ENCODE data around the gene PTTG2. TPM values are rescaled to one million over a fixed set of nuclear protein-coding genes. Genes with fewer than 3 reads are reported as not detected.

The PTTG2 gene
- total RNA-seq, 1 experiment from 2014 or later = 0.35 TPM

DNA sequence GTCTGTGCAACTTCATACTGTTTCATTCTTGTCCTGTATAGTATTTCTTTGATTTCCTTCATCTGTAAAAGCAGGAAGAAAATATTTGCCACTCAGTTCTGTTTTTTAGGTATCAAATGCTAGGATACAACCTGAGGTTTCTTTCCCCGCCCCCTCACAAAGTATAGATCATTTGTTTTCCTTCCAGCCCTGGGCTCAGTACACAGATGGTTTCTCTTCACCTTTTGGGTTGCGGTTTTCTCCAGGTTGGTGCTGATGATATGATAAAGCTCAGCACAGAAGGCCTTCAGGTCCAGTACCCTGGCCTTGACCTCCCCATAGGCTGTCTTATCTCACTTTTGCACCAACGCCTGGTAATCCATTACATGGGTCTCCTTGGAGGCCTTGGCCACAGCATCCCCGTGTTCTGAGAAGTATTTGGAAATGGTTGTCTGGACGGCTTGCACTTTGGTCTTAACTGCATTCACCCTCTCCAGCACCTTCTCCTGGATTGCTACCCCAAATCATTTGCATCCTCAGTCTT, 35.2 kb downstream of the PTTG2 start:
- CTCF ChIA-PET = no interaction called here
- Mint-ChIP-seq H3K36me3 (peaks cover 5% of the 10 kb centered on the region; the same call in 1 of the 2 replicates), H3K27me3 (ENCODE audit: low read depth) (no peaks in the 10 kb centered on the region), H3K9me3 (no peaks in the 10 kb centered on the region), H3K4me1 (peaks cover 65% of the 10 kb centered on the region), H3K4me3 (no peak overlapping the region), H3K27ac (no peak overlapping the region)
- TF ChIP-seq MYBL2 (CRISPR knock-in tag; IDR thresholded peaks at IDR 0.05) (no peak), HMGA2 (CRISPR knock-in tag; IDR thresholded peaks at IDR 0.05) (no peak), JUN (CRISPR knock-in tag; IDR thresholded peaks at IDR 0.05) (no peak), FOXJ3 (CRISPR knock-in tag; IDR thresholded peaks at IDR 0.05; ENCODE audit: borderline replicate concordance) (no peak), ZNF263 (CRISPR knock-in tag; IDR thresholded peaks at IDR 0.05; ENCODE audit: low read depth) (no peak), NFATC4 (CRISPR knock-in tag; IDR thresholded peaks at IDR 0.05) (no peak)
- TF ChIP-seq, protein P1, sequence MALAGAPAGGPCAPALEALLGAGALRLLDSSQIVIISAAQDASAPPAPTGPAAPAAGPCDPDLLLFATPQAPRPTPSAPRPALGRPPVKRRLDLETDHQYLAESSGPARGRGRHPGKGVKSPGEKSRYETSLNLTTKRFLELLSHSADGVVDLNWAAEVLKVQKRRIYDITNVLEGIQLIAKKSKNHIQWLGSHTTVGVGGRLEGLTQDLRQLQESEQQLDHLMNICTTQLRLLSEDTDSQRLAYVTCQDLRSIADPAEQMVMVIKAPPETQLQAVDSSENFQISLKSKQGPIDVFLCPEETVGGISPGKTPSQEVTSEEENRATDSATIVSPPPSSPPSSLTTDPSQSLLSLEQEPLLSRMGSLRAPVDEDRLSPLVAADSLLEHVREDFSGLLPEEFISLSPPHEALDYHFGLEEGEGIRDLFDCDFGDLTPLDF (CRISPR knock-in tag; IDR thresholded peaks at IDR 0.05) = no peak
- TF ChIP-seq, protein P2, sequence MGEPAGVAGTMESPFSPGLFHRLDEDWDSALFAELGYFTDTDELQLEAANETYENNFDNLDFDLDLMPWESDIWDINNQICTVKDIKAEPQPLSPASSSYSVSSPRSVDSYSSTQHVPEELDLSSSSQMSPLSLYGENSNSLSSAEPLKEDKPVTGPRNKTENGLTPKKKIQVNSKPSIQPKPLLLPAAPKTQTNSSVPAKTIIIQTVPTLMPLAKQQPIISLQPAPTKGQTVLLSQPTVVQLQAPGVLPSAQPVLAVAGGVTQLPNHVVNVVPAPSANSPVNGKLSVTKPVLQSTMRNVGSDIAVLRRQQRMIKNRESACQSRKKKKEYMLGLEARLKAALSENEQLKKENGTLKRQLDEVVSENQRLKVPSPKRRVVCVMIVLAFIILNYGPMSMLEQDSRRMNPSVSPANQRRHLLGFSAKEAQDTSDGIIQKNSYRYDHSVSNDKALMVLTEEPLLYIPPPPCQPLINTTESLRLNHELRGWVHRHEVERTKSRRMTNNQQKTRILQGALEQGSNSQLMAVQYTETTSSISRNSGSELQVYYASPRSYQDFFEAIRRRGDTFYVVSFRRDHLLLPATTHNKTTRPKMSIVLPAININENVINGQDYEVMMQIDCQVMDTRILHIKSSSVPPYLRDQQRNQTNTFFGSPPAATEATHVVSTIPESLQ (CRISPR knock-in tag; IDR thresholded peaks at IDR 0.05) = no peak
- TF ChIP-seq, protein P3, sequence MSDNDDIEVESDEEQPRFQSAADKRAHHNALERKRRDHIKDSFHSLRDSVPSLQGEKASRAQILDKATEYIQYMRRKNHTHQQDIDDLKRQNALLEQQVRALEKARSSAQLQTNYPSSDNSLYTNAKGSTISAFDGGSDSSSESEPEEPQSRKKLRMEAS (CRISPR knock-in tag; IDR thresholded peaks at IDR 0.05) = no peak
- no peak for DNase-seq (ENCODE audit: low spot score)
- POLR2A ChIA-PET = interaction anchor here (0.6 kb wide), 1 partner anchor 174 kb away, joined by 3 read pairs; no protein-coding TSS in a partner anchor
- no peak for ATAC-seq

DNA sequence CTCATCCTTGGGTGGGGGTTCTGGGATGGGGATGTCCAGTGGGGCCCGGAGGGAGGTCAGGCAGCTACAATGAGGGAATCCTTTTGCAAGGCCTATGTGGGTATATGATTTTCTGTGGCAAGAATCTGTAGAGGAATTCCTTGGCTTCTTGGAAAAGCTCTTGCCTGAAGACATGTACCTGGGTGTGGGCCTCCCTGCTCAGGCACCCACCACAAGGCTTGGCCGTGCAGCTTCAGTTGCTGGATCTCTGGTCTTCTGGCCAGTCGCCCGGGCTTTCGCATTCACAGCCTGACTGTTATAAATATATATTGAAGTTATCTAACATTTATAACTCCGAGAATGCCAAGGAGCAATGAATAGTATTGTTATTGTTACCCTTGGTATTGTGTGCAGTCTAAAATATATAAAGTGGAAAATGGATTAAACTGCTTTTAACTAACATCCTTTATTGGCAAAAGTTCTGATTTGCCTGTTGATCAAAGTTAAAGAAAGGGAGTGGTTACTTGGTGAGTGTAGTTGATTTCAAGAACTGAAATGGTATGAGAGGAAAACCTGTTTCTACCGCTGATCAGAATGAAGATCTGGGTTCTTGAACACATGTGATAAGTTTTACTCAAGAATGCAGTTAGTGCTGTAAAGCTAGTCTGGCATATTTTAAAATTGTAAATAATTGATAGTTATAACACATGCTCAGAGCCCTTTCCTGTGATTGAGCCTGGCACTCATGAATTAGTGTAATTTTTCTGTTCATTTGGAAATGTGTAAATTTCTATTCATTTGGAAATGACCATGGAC, 36.0 kb downstream of the PTTG2 start:
- ChIA-PET CTCF (no interaction called here), POLR2A (interaction anchor here (0.6 kb wide), 1 partner anchor 175 kb away, joined by 3 read pairs; no protein-coding TSS in a partner anchor)
- Mint-ChIP-seq H3K27me3 (ENCODE audit: low read depth) (no peaks in the 10 kb centered on the region), H3K4me1 (peaks cover 65% of the 10 kb centered on the region), H3K4me3 (no peak overlapping the region), H3K9me3 (no peaks in the 10 kb centered on the region), H3K36me3 (peaks cover 5% of the 10 kb centered on the region; the same call in 1 of the 2 replicates), H3K27ac (0 out of 2 replicates have a peak overlapping the region, but pooled peaks have one; percentile 16)
- ATAC-seq = no peak
- TF ChIP-seq, protein P3 (CRISPR knock-in tag; IDR thresholded peaks at IDR 0.05) = no peak
- TF ChIP-seq ZNF423 (CRISPR knock-in tag; IDR thresholded peaks at IDR 0.05) = no peak
- TF ChIP-seq, protein P4, sequence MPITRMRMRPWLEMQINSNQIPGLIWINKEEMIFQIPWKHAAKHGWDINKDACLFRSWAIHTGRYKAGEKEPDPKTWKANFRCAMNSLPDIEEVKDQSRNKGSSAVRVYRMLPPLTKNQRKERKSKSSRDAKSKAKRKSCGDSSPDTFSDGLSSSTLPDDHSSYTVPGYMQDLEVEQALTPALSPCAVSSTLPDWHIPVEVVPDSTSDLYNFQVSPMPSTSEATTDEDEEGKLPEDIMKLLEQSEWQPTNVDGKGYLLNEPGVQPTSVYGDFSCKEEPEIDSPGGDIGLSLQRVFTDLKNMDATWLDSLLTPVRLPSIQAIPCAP (CRISPR knock-in tag; IDR thresholded peaks at IDR 0.05) = no peak
- no peak for TF ChIP-seq RELA (CRISPR knock-in tag; IDR thresholded peaks at IDR 0.05; ENCODE audit: borderline replicate concordance)
- TF ChIP-seq, protein P5, sequence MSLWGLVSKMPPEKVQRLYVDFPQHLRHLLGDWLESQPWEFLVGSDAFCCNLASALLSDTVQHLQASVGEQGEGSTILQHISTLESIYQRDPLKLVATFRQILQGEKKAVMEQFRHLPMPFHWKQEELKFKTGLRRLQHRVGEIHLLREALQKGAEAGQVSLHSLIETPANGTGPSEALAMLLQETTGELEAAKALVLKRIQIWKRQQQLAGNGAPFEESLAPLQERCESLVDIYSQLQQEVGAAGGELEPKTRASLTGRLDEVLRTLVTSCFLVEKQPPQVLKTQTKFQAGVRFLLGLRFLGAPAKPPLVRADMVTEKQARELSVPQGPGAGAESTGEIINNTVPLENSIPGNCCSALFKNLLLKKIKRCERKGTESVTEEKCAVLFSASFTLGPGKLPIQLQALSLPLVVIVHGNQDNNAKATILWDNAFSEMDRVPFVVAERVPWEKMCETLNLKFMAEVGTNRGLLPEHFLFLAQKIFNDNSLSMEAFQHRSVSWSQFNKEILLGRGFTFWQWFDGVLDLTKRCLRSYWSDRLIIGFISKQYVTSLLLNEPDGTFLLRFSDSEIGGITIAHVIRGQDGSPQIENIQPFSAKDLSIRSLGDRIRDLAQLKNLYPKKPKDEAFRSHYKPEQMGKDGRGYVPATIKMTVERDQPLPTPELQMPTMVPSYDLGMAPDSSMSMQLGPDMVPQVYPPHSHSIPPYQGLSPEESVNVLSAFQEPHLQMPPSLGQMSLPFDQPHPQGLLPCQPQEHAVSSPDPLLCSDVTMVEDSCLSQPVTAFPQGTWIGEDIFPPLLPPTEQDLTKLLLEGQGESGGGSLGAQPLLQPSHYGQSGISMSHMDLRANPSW (CRISPR knock-in tag; conservative IDR thresholded peaks at IDR 0.05; ENCODE audit: low read depth) = no peak
- TF ChIP-seq JAZF1 (CRISPR knock-in tag; IDR thresholded peaks at IDR 0.05) = no peak
- no peak for TF ChIP-seq SP1 (CRISPR knock-in tag; conservative IDR thresholded peaks at IDR 0.05)
- no peak for TF ChIP-seq NR1H2 (CRISPR knock-in tag; IDR thresholded peaks at IDR 0.05)
- TF ChIP-seq GABPB1 (CRISPR knock-in tag; IDR thresholded peaks at IDR 0.05) = no peak
- TF ChIP-seq, protein P6, sequence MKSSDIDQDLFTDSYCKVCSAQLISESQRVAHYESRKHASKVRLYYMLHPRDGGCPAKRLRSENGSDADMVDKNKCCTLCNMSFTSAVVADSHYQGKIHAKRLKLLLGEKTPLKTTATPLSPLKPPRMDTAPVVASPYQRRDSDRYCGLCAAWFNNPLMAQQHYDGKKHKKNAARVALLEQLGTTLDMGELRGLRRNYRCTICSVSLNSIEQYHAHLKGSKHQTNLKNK (CRISPR knock-in tag; IDR thresholded peaks at IDR 0.05) = no peak
- no peak for TF ChIP-seq SMAD4 (CRISPR knock-in tag; IDR thresholded peaks at IDR 0.05)
- no peak for TF ChIP-seq NFE2L1 (CRISPR knock-in tag; IDR thresholded peaks at IDR 0.05)
- TF ChIP-seq RORB (CRISPR knock-in tag; IDR thresholded peaks at IDR 0.05) = no peak
- DNase-seq (ENCODE audit: low spot score) = no peak
